CD4-positive, CD25-positive, alpha-beta regulatory T cell (primary cell): ENCODE results near the gene ABLIM1. TPM values are rescaled to one million over a fixed set of nuclear protein-coding genes. Genes with fewer than 3 reads are reported as not detected.

ENCODE experiments used
- ATAC-seq, 2 donors: fragments of 150-1000 bp; cut with Tn5 transposase; one replicate each; pipeline ENCODE4 v1.10.0; 2021; ENCODE audit warnings: low read depth in 2 of 2, moderate number of reproducible peaks in 2 of 2, moderate library complexity in 1 of 2
- DNase-seq, 3 donors: peaks; one replicate each; pipeline versions ENCODE4 v3.0.0 to v3.0.0-alpha.2; 2012 to 2022; ENCODE audit warnings: mixed read lengths in 1 of 3
- H3K27ac ChIP-seq: one replicate; pipeline ENCODE4 v1.7.0; 2013; ENCODE audit warnings: mild to moderate bottlenecking, low read length; ENCODE audit not compliant: insufficient read depth, poor library complexity, severe bottlenecking
- H3K27me3 ChIP-seq: one replicate; pipeline ENCODE4 v1.7.0; 2013; ENCODE audit warnings: low read length; ENCODE audit not compliant: control insufficient read depth, insufficient read depth
- H3K36me3 ChIP-seq: one replicate; pipeline ENCODE4 v1.7.0; 2013; ENCODE audit warnings: mild to moderate bottlenecking, low read length, moderate library complexity; ENCODE audit not compliant: control insufficient read depth, insufficient read depth
- H3K4me1 ChIP-seq: 2 replicates; pipeline ENCODE4 v1.7.0; 2013; ENCODE audit warnings: mild to moderate bottlenecking, low read length; ENCODE audit not compliant: insufficient read depth, control insufficient read depth, poor library complexity, severe bottlenecking
- H3K4me3 ChIP-seq: one replicate; pipeline ENCODE4 v1.7.0; 2013; ENCODE audit warnings: low read depth, mild to moderate bottlenecking, low read length, moderate library complexity
- H3K9me3 ChIP-seq, 2 experiments: 1 replicate in 1 of 2; 2 replicates in 1 of 2; pipeline ENCODE4 v1.7.0; 2013; ENCODE audit warnings: low read length in 2 of 2, mild to moderate bottlenecking in 1 of 2, moderate library complexity in 1 of 2; ENCODE audit not compliant: control insufficient read depth in 2 of 2
- H3K27ac Mint-ChIP-seq, 3 donors: one replicate each; pipeline ENCODE4 v1.8.0; 2020 to 2022; ENCODE audit warnings: mild to moderate bottlenecking in 3 of 3, mixed read lengths in 3 of 3, moderate library complexity in 2 of 3
- H3K27me3 Mint-ChIP-seq: one replicate; pipeline ENCODE4 v1.8.0; 2022; ENCODE audit warnings: mild to moderate bottlenecking, mixed read lengths
- H3K36me3 Mint-ChIP-seq: one replicate; pipeline ENCODE4 v1.8.0; 2020; ENCODE audit warnings: mixed read lengths
- H3K4me1 Mint-ChIP-seq, 4 donors: one replicate each; pipeline ENCODE4 v1.8.0; 2020 to 2022; ENCODE audit warnings: mixed read lengths in 4 of 4, mild to moderate bottlenecking in 1 of 4
- H3K4me3 Mint-ChIP-seq, 4 donors: one replicate each; pipeline ENCODE4 v1.8.0; 2020 to 2022; ENCODE audit warnings: mild to moderate bottlenecking in 4 of 4, mixed read lengths in 4 of 4, moderate library complexity in 3 of 4
- H3K9me3 Mint-ChIP-seq, 7 donors: one replicate each; pipeline ENCODE4 v1.8.0; 2020 to 2022; ENCODE audit warnings: mixed read lengths in 7 of 7, mild to moderate bottlenecking in 3 of 7, moderate library complexity in 2 of 7
- polyA plus RNA-seq, 4 donors: library from polyadenylated mRNA; unstranded; fragments of 300-500 nt; fragmentation: Illumina TruSeq; gene quantifications; one replicate each; pipeline ENCODE4 v1.2.3, GENCODE V29; 2021
- total RNA-seq: library from RNA; stranded (reverse); gene quantifications from one replicate; pipeline ENCODE4 v1.2.3, GENCODE V29; 2022

Gene ABLIM1
- total and polyA plus RNA-seq, 5 donors from 2014 or later: 101 to 138 (median 131) TPM

GRCh38 chr10:114481055-114481454 is 177.0 kb downstream of the ABLIM1 start:
- DNase-seq: no peak
- ATAC-seq: no peak
- H3K27ac Mint-ChIP-seq: peak overlapping the region; percentile 17 to 67 (median 60)
- H3K4me3 Mint-ChIP-seq: no peak overlapping the region
- peaks cover 0 to 44% (median 7%) of the 10 kb centered on the region in 4 donors for H3K4me1 Mint-ChIP-seq
- no peaks in the 10 kb centered on the region for H3K27me3 Mint-ChIP-seq
- peaks cover 44% of the 10 kb centered on the region for H3K36me3 Mint-ChIP-seq
- H3K9me3 Mint-ChIP-seq: no peaks in the 10 kb centered on the region
- H3K4me3 ChIP-seq: no peak overlapping the region
- no peaks in the 10 kb centered on the region for H3K9me3 ChIP-seq
- H3K27ac ChIP-seq: no peak overlapping the region
- no peaks in the 10 kb centered on the region for H3K4me1 ChIP-seq
- H3K36me3 ChIP-seq: peaks cover 59% of the 10 kb centered on the region
- H3K27me3 ChIP-seq: no peaks in the 10 kb centered on the region

- H3K4me3 Mint-ChIP-seq: no peak overlapping the region
- no peak for ATAC-seq
- Histone ChIP-seq H3K36me3 (peaks cover 47% of the 10 kb centered on the region), H3K27me3 (no peaks in the 10 kb centered on the region), H3K27ac (no peak overlapping the region), H3K4me3 (no peak overlapping the region), H3K4me1 (no peaks in the 10 kb centered on the region), H3K9me3 (no peaks in the 10 kb centered on the region)
- no peaks in the 10 kb centered on the region for H3K9me3 Mint-ChIP-seq
- H3K27ac Mint-ChIP-seq: peak overlapping the region in 2 of 3 donors; percentile 0 to 67
- peaks cover 33% of the 10 kb centered on the region for H3K36me3 Mint-ChIP-seq
- DNase-seq: no peak
- peaks cover 0 to 53% (median 11%) of the 10 kb centered on the region in 4 donors for H3K4me1 Mint-ChIP-seq
- no peaks in the 10 kb centered on the region for H3K27me3 Mint-ChIP-seq
Observed at GRCh38 chr10:114479836-114480235, 178.2 kb downstream of the ABLIM1 start.

GRCh38 chr10:114479307-114479706 is 178.8 kb downstream of the ABLIM1 start:
- Histone ChIP-seq H3K27me3 (no peaks in the 10 kb centered on the region), H3K4me3 (no peak overlapping the region), H3K36me3 (peaks cover 43% of the 10 kb centered on the region), H3K27ac (no peak overlapping the region), H3K4me1 (no peaks in the 10 kb centered on the region), H3K9me3 (no peaks in the 10 kb centered on the region)
- Mint-ChIP-seq H3K4me3 (no peak overlapping the region), H3K27me3 (no peaks in the 10 kb centered on the region), H3K27ac (peak overlapping the region; percentile 32 to 67 (median 53)), H3K36me3 (peaks cover 29% of the 10 kb centered on the region), H3K9me3 (no peaks in the 10 kb centered on the region), H3K4me1 (peaks cover 0 to 51% (median 11%) of the 10 kb centered on the region in 4 donors)
- DNase-seq (no peak), ATAC-seq (no peak)

- Mint-ChIP-seq H3K36me3 (peaks cover 22% of the 10 kb centered on the region), H3K27ac (peak overlapping the region in 1 of 3 donors; percentile 21), H3K27me3 (no peaks in the 10 kb centered on the region), H3K4me3 (no peak overlapping the region), H3K4me1 (peaks cover 0 to 45% (median 15%) of the 10 kb centered on the region in 4 donors), H3K9me3 (no peaks in the 10 kb centered on the region)
- Histone ChIP-seq H3K36me3 (peaks cover 35% of the 10 kb centered on the region), H3K27ac (no peak overlapping the region), H3K27me3 (no peaks in the 10 kb centered on the region), H3K9me3 (no peaks in the 10 kb centered on the region), H3K4me1 (no peaks in the 10 kb centered on the region), H3K4me3 (no peak overlapping the region)
- DNase-seq (no peak), ATAC-seq (no peak)
Observed at GRCh38 chr10:114478281-114478680, 179.8 kb downstream of the ABLIM1 start.

GRCh38 chr10:114477285-114477684 is 180.8 kb downstream of the ABLIM1 start:
- Mint-ChIP-seq H3K27ac (peak overlapping the region; percentile 49 to 76 (median 62)), H3K4me3 (no peak overlapping the region), H3K36me3 (peaks cover 21% of the 10 kb centered on the region), H3K4me1 (peaks cover 0 to 51% (median 17%) of the 10 kb centered on the region in 4 donors), H3K27me3 (no peaks in the 10 kb centered on the region), H3K9me3 (no peaks in the 10 kb centered on the region)
- no peak for ATAC-seq
- Histone ChIP-seq H3K27me3 (no peaks in the 10 kb centered on the region), H3K4me1 (no peaks in the 10 kb centered on the region), H3K36me3 (peaks cover 32% of the 10 kb centered on the region), H3K4me3 (no peak overlapping the region), H3K27ac (no peak overlapping the region), H3K9me3 (no peaks in the 10 kb centered on the region)
- DNase-seq: no peak

- Mint-ChIP-seq H3K9me3 (no peaks in the 10 kb centered on the region), H3K27ac (peak overlapping the region; percentile 13 to 75 (median 29)), H3K36me3 (peaks cover 9% of the 10 kb centered on the region), H3K4me1 (peaks cover 5 to 41% (median 22%) of the 10 kb centered on the region in 4 donors), H3K4me3 (no peak overlapping the region), H3K27me3 (no peaks in the 10 kb centered on the region)
- peaks cover 5% of the 10 kb centered on the region for H3K4me1 ChIP-seq
- H3K27ac ChIP-seq: no peak overlapping the region
- ATAC-seq (no peak), DNase-seq (no peak)
- H3K4me3 ChIP-seq: no peak overlapping the region
- H3K27me3 ChIP-seq: no peaks in the 10 kb centered on the region
- peaks cover 22% of the 10 kb centered on the region for H3K36me3 ChIP-seq
- H3K9me3 ChIP-seq: no peaks in the 10 kb centered on the region
Observed at GRCh38 chr10:114474989-114475388, 183.1 kb downstream of the ABLIM1 start.

GRCh38 chr10:114473776-114474175 is 184.3 kb downstream of the ABLIM1 start:
- Mint-ChIP-seq H3K4me1 (peaks cover 5 to 38% (median 25%) of the 10 kb centered on the region in 4 donors), H3K9me3 (no peaks in the 10 kb centered on the region), H3K4me3 (no peak overlapping the region), H3K27me3 (no peaks in the 10 kb centered on the region), H3K36me3 (peaks cover 12% of the 10 kb centered on the region), H3K27ac (peak overlapping the region; percentile 47 to 75 (median 70))
- DNase-seq: no peak
- no peaks in the 10 kb centered on the region for H3K27me3 ChIP-seq
- no peak overlapping the region for H3K4me3 ChIP-seq
- no peak for ATAC-seq
- peaks cover 5% of the 10 kb centered on the region for H3K4me1 ChIP-seq
- H3K36me3 ChIP-seq: peaks cover 22% of the 10 kb centered on the region
- no peak overlapping the region for H3K27ac ChIP-seq
- no peaks in the 10 kb centered on the region for H3K9me3 ChIP-seq

GRCh38 chr10:114472877-114473253 is 185.2 kb downstream of the ABLIM1 start:
- peaks cover 16% of the 10 kb centered on the region for H3K36me3 Mint-ChIP-seq
- H3K27me3 Mint-ChIP-seq: no peaks in the 10 kb centered on the region
- H3K9me3 Mint-ChIP-seq: no peaks in the 10 kb centered on the region
- H3K4me3 Mint-ChIP-seq: no peak overlapping the region
- H3K4me1 Mint-ChIP-seq: peaks cover 5 to 38% (median 25%) of the 10 kb centered on the region in 4 donors
- Histone ChIP-seq H3K4me3 (no peak overlapping the region), H3K36me3 (peaks cover 22% of the 10 kb centered on the region), H3K4me1 (peaks cover 5% of the 10 kb centered on the region), H3K27me3 (no peaks in the 10 kb centered on the region), H3K27ac (no peak overlapping the region), H3K9me3 (no peaks in the 10 kb centered on the region)
- H3K27ac Mint-ChIP-seq: peak overlapping the region; percentile 34 to 77 (median 72)
- DNase-seq: no peak
- ATAC-seq: no peak
